A549 (cell line): Measurements from ENCODE around the gene ANGEL2. TPM values are rescaled to one million over a fixed set of nuclear protein-coding genes. Genes with fewer than 3 reads are reported as not detected.

Source experiments
- ATAC-seq, 2 experiments: fragments of 200-7000 bp in 1 of 2; fragments of >200 bp in 1 of 2; cut with Nextera tagmentation in 1 of 2; cut with Tn5 transposase in 1 of 2; 3 replicates each; pipeline versions ENCODE4 v1.8.0 to v1.9.1; 2018 to 2020; ENCODE audit warnings: mild to moderate bottlenecking in 1 of 2, moderate library complexity in 1 of 2
- CTCF ChIA-PET: fragments of 300-600 bp; sonication (Branson Sonifier 250); formaldehyde crosslinking; extraction: SDS; loops from one replicate; lab custom pipeline; 2021; ENCODE audit warnings: antibody characterized with exemption, inconsistent platforms; lab: Yijun Ruan, JAX
- POLR2A ChIA-PET: fragments of 350-600 bp; formaldehyde crosslinking; extraction: SDS; loops from one replicate; lab custom pipeline; 2021; ENCODE audit warnings: antibody characterized with exemption, inconsistent platforms; lab: Yijun Ruan, JAX
- DNase-seq, 2 experiments: peaks; one replicate each; pipeline versions ENCODE4 v3.0.0 to v3.0.0-alpha.2; 2011 to 2016; ENCODE audit warnings: low read depth in 1 of 2, low spot score in 1 of 2
- FAIRE-seq: peaks from 2 replicates; lab custom pipeline; 2011; peaks lifted over from hg19 to GRCh38; lab: Jason Lieb, UNC
- H3K27ac ChIP-seq, 2 experiments: fragments of >200 bp; sonication (Bioruptor Twin); formaldehyde crosslinking; 3 replicates each; pipeline ENCODE4 v1.5.1; 2016 to 2017
- H3K4me1 ChIP-seq: fragments of >200 bp; sonication (Bioruptor Twin); formaldehyde crosslinking; 3 replicates; pipeline ENCODE4 v1.6.1; 2016
- H3K4me2 ChIP-seq: fragments of >200 bp; sonication (Bioruptor Twin); formaldehyde crosslinking; 3 replicates; pipeline ENCODE4 v1.6.1; 2016
- H3K4me3 ChIP-seq: fragments of >200 bp; sonication (Bioruptor Twin); formaldehyde crosslinking; 3 replicates; pipeline ENCODE4 v1.5.1; 2016
- H3K9me3 ChIP-seq: fragments of >200 bp; sonication (Bioruptor Twin); formaldehyde crosslinking; 3 replicates; pipeline ENCODE4 v1.6.1; 2016
- BHLHE40 ChIP-seq: IDR thresholded peaks from 2 replicates; pipeline ENCODE4 v1.6.1; 2012; ENCODE audit warnings: low read depth, low read length, inconsistent platforms
- CHD4 ChIP-seq: fragments of 200-600 bp; sonication (generic); IDR thresholded peaks from 2 replicates; pipeline ENCODE4 v1.6.1; 2016; ENCODE audit warnings: antibody characterized with exemption, mild to moderate bottlenecking, borderline replicate concordance
- EHMT2 ChIP-seq: fragments of 200-600 bp; sonication (generic); IDR thresholded peaks from 2 replicates; pipeline ENCODE4 v1.6.1; 2016; ENCODE audit warnings: antibody characterized with exemption, low read depth, mild to moderate bottlenecking, moderate library complexity
- ESRRA ChIP-seq: fragments of 150-350 bp; IDR thresholded peaks from 2 replicates; pipeline ENCODE4 v1.6.1; 2014; ENCODE audit warnings: mild to moderate bottlenecking, low read length, borderline replicate concordance
- FOSL2 ChIP-seq, 2 experiments: fragments of 450-650 bp in 1 of 2; fragments of >200 bp in 1 of 2; sonication (Bioruptor Twin) in 1 of 2; formaldehyde crosslinking; IDR thresholded peaks; 2 replicates each; pipeline versions ENCODE4 v1.5.0 to v1.6.1; 2016 to 2020; ENCODE audit warnings: mild to moderate bottlenecking in 1 of 2, moderate library complexity in 1 of 2
- FOXS1 ChIP-seq: fragments of 250-450 bp; sonication (Bioruptor Pico); IDR thresholded peaks from 2 replicates; pipeline ENCODE4 v1.5.0; 2020; ENCODE audit warnings: mild to moderate bottlenecking, moderate library complexity
- GATA3 ChIP-seq: IDR thresholded peaks from 2 replicates; pipeline ENCODE4 v1.6.1; 2012; ENCODE audit warnings: borderline replicate concordance
- HDAC2 ChIP-seq: fragments of 200-600 bp; sonication (generic); IDR thresholded peaks from 2 replicates; pipeline ENCODE4 v1.6.1; 2016
- HOXB13 ChIP-seq: fragments of 250-450 bp; sonication (Bioruptor Pico); IDR thresholded peaks from 2 replicates; pipeline ENCODE4 v1.5.0; 2020; ENCODE audit warnings: low read depth, mild to moderate bottlenecking, moderate library complexity
- NFE2L2 ChIP-seq: fragments of 150-350 bp; conservative IDR thresholded peaks from 2 replicates; pipeline ENCODE4 v1.6.1; 2014; ENCODE audit warnings: low read length
- NPAS2 ChIP-seq: fragments of 250-450 bp; sonication (Bioruptor Pico); IDR thresholded peaks from 2 replicates; pipeline ENCODE4 v1.8.0; 2022; ENCODE audit warnings: mild to moderate bottlenecking, moderate library complexity, borderline replicate concordance
- NR3C1 ChIP-seq: fragments of >200 bp; sonication (Bioruptor Twin); formaldehyde crosslinking; IDR thresholded peaks from 3 replicates; pipeline ENCODE4 v1.6.1; 2017
- PHF8 ChIP-seq: fragments of 200-600 bp; sonication (generic); IDR thresholded peaks from 2 replicates; pipeline ENCODE4 v1.6.1; 2016; ENCODE audit warnings: low read depth, mild to moderate bottlenecking, antibody characterized with exemption, moderate library complexity, borderline replicate concordance
- POLR2A ChIP-seq: IDR thresholded peaks from 2 replicates; pipeline ENCODE4 v1.6.1; 2012; ENCODE audit warnings: mild to moderate bottlenecking, low read length
- RAD21 ChIP-seq, 2 experiments: fragments of >200 bp in 1 of 2; sonication (Bioruptor Twin) in 1 of 2; formaldehyde crosslinking in 1 of 2; IDR thresholded peaks in 1 of 2; conservative IDR thresholded peaks in 1 of 2; 2 replicates in 1 of 2; 3 replicates in 1 of 2; pipeline ENCODE4 v1.6.1; 2012 to 2018; ENCODE audit warnings: inconsistent platforms in 1 of 2
- RNF2 ChIP-seq: fragments of 200-600 bp; sonication (generic); IDR thresholded peaks from 2 replicates; pipeline ENCODE4 v1.6.1; 2016; ENCODE audit warnings: low read depth, mild to moderate bottlenecking, antibody characterized with exemption, moderate library complexity, borderline replicate concordance
- TFCP2L1 ChIP-seq: fragments of 250-450 bp; sonication (Bioruptor Pico); IDR thresholded peaks from 2 replicates; pipeline ENCODE4 v1.5.0; 2021; ENCODE audit warnings: mild to moderate bottlenecking
- TP53 ChIP-seq: fragments of 250-450 bp; sonication (Bioruptor Pico); IDR thresholded peaks from 2 replicates; pipeline ENCODE4 v1.5.0; 2021; ENCODE audit warnings: mild to moderate bottlenecking, moderate library complexity
- ZSCAN20 ChIP-seq: fragments of 250-450 bp; sonication (Bioruptor Pico); IDR thresholded peaks from 2 replicates; pipeline ENCODE4 v1.8.0; 2022; ENCODE audit warnings: mild to moderate bottlenecking, moderate library complexity
- WGBS: methylation state at CpG from one replicate; pipeline ENCODE4 v1.1.6; 2017; ENCODE audit errors: missing lambda C conversion rate; 5-methylcytosine and 5-hydroxymethylcytosine counted together
- polyA plus RNA-seq, 4 experiments: library from polyadenylated mRNA; depleted of rRNA in 3 of 4; stranded (reverse); fragments of >200 nt; fragmentation: RNase III in 1 of 4; extraction: RNeasy Plus Mini Kit Qiagen cat#74134 plus additional on column Dnase treatment in 1 of 4; gene quantifications; 2 replicates in 3 of 4; 3 replicates in 1 of 4; pipeline ENCODE4 v1.2.3, GENCODE V29; 2011 to 2017
- TF ChIP-seq, protein P1 (sequence below): fragments of >200 bp; sonication (Bioruptor Twin); formaldehyde crosslinking; IDR thresholded peaks from 3 replicates; pipeline ENCODE4 v1.6.1; 2016
- TF ChIP-seq, protein P2 (sequence below): fragments of 450-650 bp; IDR thresholded peaks from 2 replicates; pipeline ENCODE4 v1.6.1; 2014; ENCODE audit warnings: antibody characterized with exemption
- TF ChIP-seq, protein P3 (sequence below): IDR thresholded peaks from 2 replicates; pipeline ENCODE4 v1.6.1; 2012; ENCODE audit warnings: low read depth, borderline replicate concordance
- TF ChIP-seq, protein P4 (sequence below): fragments of >200 bp; sonication (Bioruptor Twin); formaldehyde crosslinking; IDR thresholded peaks from 3 replicates; pipeline ENCODE4 v1.5.1; 2016
- TF ChIP-seq, protein P5 (sequence below): IDR thresholded peaks from 2 replicates; pipeline ENCODE4 v1.6.1; 2012
- TF ChIP-seq, protein P6 (sequence below): fragments of >200 bp; sonication (Bioruptor Twin); formaldehyde crosslinking; IDR thresholded peaks from 2 replicates; pipeline ENCODE4 v1.6.1; 2016

ANGEL2 gene
- polyA plus RNA-seq, 2 of the 4 experiments (the other 2 are of a cell fraction): 20.4 to 38.9 TPM

DNA sequence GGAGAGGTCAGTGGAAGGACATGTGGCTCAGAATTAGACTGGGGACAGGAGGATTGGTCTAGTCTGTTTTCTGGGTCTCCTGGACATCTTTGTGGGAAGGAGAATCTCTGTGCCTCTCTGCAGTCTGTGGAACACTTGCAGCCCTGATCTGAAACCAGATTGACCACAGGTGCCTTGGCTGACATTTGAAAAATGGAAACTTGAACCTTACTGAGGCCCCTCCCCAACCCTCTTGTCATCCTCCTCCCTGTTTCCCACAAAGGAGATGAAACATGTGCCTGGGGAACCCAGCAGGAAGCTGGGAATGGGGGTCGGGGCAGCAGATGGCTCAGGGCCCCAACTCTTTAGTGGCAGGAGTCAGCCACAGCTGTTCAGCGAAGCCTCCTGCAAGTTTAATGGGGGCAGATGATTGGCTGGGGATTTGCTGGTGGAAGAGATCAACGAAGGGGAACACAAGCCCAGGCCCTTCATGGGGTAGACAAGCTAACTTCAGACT is 47.3 kb downstream of the ANGEL2 start:
- Histone ChIP-seq H3K9me3 (no peaks in the 10 kb centered on the region), H3K4me1 (peaks cover 9% of the 10 kb centered on the region; the same call in 2 of the 3 replicates), H3K4me3 (no peak overlapping the region), H3K4me2 (no peak overlapping the region)
- ChIA-PET POLR2A (interaction anchor here (0.6 kb wide), 1 partner anchor 93 kb away, joined by 3 read pairs; no protein-coding TSS in a partner anchor), CTCF (interaction anchor here (0.8 to 3.7 kb wide), 10 partner anchors 9 to 303 kb away, joined by 3 to 27 read pairs (median 4); no protein-coding TSS in a partner anchor)
- DNase-seq (no peak), ATAC-seq (no peak)
- TF ChIP-seq, protein P1, sequence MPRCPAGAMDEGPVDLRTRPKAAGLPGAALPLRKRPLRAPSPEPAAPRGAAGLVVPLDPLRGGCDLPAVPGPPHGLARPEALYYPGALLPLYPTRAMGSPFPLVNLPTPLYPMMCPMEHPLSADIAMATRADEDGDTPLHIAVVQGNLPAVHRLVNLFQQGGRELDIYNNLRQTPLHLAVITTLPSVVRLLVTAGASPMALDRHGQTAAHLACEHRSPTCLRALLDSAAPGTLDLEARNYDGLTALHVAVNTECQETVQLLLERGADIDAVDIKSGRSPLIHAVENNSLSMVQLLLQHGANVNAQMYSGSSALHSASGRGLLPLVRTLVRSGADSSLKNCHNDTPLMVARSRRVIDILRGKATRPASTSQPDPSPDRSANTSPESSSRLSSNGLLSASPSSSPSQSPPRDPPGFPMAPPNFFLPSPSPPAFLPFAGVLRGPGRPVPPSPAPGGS: no peak
- TF ChIP-seq, protein P2, sequence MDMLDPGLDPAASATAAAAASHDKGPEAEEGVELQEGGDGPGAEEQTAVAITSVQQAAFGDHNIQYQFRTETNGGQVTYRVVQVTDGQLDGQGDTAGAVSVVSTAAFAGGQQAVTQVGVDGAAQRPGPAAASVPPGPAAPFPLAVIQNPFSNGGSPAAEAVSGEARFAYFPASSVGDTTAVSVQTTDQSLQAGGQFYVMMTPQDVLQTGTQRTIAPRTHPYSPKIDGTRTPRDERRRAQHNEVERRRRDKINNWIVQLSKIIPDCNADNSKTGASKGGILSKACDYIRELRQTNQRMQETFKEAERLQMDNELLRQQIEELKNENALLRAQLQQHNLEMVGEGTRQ: no peak
- TF ChIP-seq, all 56 proteins: peak for 0
- FAIRE-seq: no peak
- 55% methylated on average over 3 of the region's 3 CpGs for WGBS
- peak overlapping the region in 1 of 2 experiments; percentile 44; a peak in 3 of 6 replicates for H3K27ac ChIP-seq

DNA sequence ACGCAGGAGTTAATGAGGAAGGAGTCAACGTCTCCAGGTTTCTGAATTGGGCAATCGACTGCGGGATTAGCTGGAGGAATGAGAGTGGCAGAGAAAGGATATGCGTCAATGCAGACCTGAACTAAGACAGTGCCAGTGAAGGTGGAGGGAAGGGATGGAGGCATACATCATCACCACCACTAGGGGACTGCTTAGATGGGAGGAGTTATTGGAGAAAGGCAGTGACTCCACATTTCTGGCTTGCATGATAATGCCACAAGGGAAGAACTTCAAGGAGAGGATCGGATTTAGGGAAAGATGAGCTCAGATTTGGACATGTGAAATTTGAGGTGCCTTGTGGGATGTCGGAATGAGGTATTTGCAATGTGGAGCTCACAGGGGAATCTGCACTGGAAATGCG is 47.9 kb downstream of the ANGEL2 start:
- peak; percentile 95 for FAIRE-seq
- Histone ChIP-seq H3K9me3 (no peaks in the 10 kb centered on the region), H3K27ac (peak overlapping the region in 1 of 2 experiments; percentile 44; a peak in 3 of 6 replicates), H3K4me2 (peak overlapping the region; percentile 9; the same call in 1 of the 3 replicates), H3K4me3 (no peak overlapping the region), H3K4me1 (peaks cover 9% of the 10 kb centered on the region; the same call in 2 of the 3 replicates)
- TF ChIP-seq HOXB13: no peak
- TF ChIP-seq TP53: no peak
- no peak for TF ChIP-seq ESRRA
- no peak for TF ChIP-seq PHF8
- no peak for TF ChIP-seq RNF2
- TF ChIP-seq NR3C1: no peak
- TF ChIP-seq NFE2L2: 0 out of 2 replicates have a peak, but pooled peaks have one; percentile 17
- TF ChIP-seq, protein P3, sequence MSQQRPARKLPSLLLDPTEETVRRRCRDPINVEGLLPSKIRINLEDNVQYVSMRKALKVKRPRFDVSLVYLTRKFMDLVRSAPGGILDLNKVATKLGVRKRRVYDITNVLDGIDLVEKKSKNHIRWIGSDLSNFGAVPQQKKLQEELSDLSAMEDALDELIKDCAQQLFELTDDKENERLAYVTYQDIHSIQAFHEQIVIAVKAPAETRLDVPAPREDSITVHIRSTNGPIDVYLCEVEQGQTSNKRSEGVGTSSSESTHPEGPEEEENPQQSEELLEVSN: no peak
- TF ChIP-seq, protein P4, sequence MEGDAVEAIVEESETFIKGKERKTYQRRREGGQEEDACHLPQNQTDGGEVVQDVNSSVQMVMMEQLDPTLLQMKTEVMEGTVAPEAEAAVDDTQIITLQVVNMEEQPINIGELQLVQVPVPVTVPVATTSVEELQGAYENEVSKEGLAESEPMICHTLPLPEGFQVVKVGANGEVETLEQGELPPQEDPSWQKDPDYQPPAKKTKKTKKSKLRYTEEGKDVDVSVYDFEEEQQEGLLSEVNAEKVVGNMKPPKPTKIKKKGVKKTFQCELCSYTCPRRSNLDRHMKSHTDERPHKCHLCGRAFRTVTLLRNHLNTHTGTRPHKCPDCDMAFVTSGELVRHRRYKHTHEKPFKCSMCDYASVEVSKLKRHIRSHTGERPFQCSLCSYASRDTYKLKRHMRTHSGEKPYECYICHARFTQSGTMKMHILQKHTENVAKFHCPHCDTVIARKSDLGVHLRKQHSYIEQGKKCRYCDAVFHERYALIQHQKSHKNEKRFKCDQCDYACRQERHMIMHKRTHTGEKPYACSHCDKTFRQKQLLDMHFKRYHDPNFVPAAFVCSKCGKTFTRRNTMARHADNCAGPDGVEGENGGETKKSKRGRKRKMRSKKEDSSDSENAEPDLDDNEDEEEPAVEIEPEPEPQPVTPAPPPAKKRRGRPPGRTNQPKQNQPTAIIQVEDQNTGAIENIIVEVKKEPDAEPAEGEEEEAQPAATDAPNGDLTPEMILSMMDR: peak; percentile 22; the same call in 2 of the 3 replicates
- TF ChIP-seq, protein P1: no peak
- no peak for TF ChIP-seq TFCP2L1 (CRISPR knock-in tag)
- TF ChIP-seq BHLHE40: no peak
- TF ChIP-seq HDAC2: no peak
- no peak for TF ChIP-seq GATA3
- CTCF ChIA-PET: interaction anchor here (0.6 to 3.7 kb wide), 14 partner anchors 8 to 303 kb away, joined by 3 to 27 read pairs (median 4); partner anchors contain the start of gene VASH2
- peak; percentile 75 to 81 for DNase-seq
- 59% methylated on average over 8 of the region's 8 CpGs for WGBS
- ATAC-seq: peak; percentile 94 to 99
- POLR2A ChIA-PET: interaction anchor here (0.6 kb wide), 1 partner anchor 93 kb away, joined by 3 read pairs; no protein-coding TSS in a partner anchor

DNA sequence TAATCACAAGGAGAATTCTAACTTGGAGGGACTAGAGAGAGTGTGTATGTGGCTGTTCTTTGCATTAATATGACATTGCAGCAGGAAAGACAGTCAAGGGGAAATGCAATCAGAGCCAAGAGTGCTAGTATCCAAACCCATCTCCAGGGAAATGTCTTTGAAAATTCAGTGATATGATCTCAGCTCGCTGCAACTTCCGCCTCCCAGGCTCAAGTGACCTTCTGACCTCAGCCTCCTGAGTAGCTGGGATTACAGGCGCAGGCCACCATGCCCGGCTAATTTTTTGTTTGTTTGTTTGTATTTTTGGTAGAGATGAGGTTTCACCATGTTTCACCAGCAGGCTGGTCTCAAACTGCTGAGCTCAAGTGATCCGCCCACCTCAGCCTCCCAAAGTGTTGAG is 49.1 kb downstream of the ANGEL2 start:
- ATAC-seq (no peak), DNase-seq (no peak), FAIRE-seq (no peak)
- no peak overlapping the region for H3K4me3 ChIP-seq
- peaks cover 9% of the 10 kb centered on the region; the same call in 2 of the 3 replicates for H3K4me1 ChIP-seq
- ChIA-PET POLR2A (no interaction called here), CTCF (interaction anchor here (0.8 to 3.7 kb wide), 6 partner anchors 9 to 302 kb away, joined by 3 to 27 read pairs (median 6); partner anchors contain the start of gene VASH2)
- 94% methylated on average over 5 of the region's 5 CpGs for WGBS
- H3K27ac ChIP-seq: no peak overlapping the region
- no peaks in the 10 kb centered on the region for H3K9me3 ChIP-seq
- H3K4me2 ChIP-seq: no peak overlapping the region
- TF ChIP-seq ZSCAN20 (CRISPR knock-in tag): no peak
- no peak for TF ChIP-seq CHD4
- no peak for TF ChIP-seq POLR2A
- TF ChIP-seq, protein P5, sequence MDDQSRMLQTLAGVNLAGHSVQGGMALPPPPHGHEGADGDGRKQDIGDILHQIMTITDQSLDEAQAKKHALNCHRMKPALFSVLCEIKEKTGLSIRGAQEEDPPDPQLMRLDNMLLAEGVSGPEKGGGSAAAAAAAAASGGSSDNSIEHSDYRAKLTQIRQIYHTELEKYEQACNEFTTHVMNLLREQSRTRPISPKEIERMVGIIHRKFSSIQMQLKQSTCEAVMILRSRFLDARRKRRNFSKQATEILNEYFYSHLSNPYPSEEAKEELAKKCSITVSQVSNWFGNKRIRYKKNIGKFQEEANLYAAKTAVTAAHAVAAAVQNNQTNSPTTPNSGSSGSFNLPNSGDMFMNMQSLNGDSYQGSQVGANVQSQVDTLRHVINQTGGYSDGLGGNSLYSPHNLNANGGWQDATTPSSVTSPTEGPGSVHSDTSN: no peak
- TF ChIP-seq, protein P6, sequence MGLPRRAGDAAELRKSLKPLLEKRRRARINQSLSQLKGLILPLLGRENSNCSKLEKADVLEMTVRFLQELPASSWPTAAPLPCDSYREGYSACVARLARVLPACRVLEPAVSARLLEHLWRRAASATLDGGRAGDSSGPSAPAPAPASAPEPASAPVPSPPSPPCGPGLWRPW: no peak
- TF ChIP-seq FOXS1 (CRISPR knock-in tag): no peak
- TF ChIP-seq RAD21 (conservative IDR thresholded peaks at IDR 0.05 in 1 of 2, IDR thresholded peaks at IDR 0.05 in 1 of 2): no peak
- no peak for TF ChIP-seq NPAS2 (CRISPR knock-in tag)
- TF ChIP-seq EHMT2: no peak
- no peak for TF ChIP-seq FOSL2 (IDR thresholded peaks at IDR 0.05)
- no peak for TF ChIP-seq FOSL2 (CRISPR knock-in tag; IDR thresholded peaks at IDR 0.05)
- no peak for TF ChIP-seq RNF2
- no peak for TF ChIP-seq GATA3
